Activated CD4-positive, CD25-positive, alpha-beta regulatory T cell treated with anti-CD3 and anti-CD28 coated beads, Interleukin-2, amount 50 U/mL, for 16 hours (primary cell): ENCODE measurements around the gene WNT3A.

ENCODE experiments used
- DNase-seq: peaks from one replicate; pipeline ENCODE4 v3.0.0-alpha.2; 2020; ENCODE audit warnings: low read depth, low spot score

Gene WNT3A

GRCh38 chr1:228070173-228070572 lies 63.4 kb downstream of the WNT3A start:
- no peak for DNase-seq

GRCh38 chr1:228070851-228071250 lies 64.1 kb downstream of the WNT3A start:
- DNase-seq, result no peak

GRCh38 chr1:228071839-228072657 lies 65.2 kb downstream of the WNT3A start:
- no peak for DNase-seq

GRCh38 chr1:228072658-228073043 lies 65.9 kb downstream of the WNT3A start:
- DNase-seq, result no peak

- DNase-seq, result no peak
Measured at GRCh38 chr1:228073061-228073856, 66.5 kb downstream of the WNT3A start.

GRCh38 chr1:228073857-228074545 lies 67.2 kb downstream of the WNT3A start:
- DNase-seq, result no peak

- no peak for DNase-seq
Measured at GRCh38 chr1:228074954-228075730, 68.3 kb downstream of the WNT3A start.

GRCh38 chr1:228075801-228076271 lies 69.0 kb downstream of the WNT3A start:
- DNase-seq, result no peak

- DNase-seq, result no peak
Measured at GRCh38 chr1:228076796-228077430, 70.1 kb downstream of the WNT3A start.

- no peak for DNase-seq
Measured at GRCh38 chr1:228077565-228078330, 71.0 kb downstream of the WNT3A start.

- DNase-seq, result no peak
Measured at GRCh38 chr1:228079013-228079412, 72.2 kb downstream of the WNT3A start.

GRCh38 chr1:228079601-228080263 lies 72.9 kb downstream of the WNT3A start:
- DNase-seq, result no peak

- no peak for DNase-seq
Measured at GRCh38 chr1:228081144-228081543, 74.3 kb downstream of the WNT3A start.

- no peak for DNase-seq
Measured at GRCh38 chr1:228081578-228082213, 74.9 kb downstream of the WNT3A start.

GRCh38 chr1:228082214-228082917 lies 75.6 kb downstream of the WNT3A start, which contains the start of gene ARF1:
Gene ARF1 (plus strand): TSS chr1:228082708. CDS start chr1:228097115, 14,407 bp downstream.
- peak; percentile 91 for DNase-seq

- DNase-seq, result no peak
Measured at GRCh38 chr1:228082918-228083870, 76.4 kb downstream of the WNT3A start.

GRCh38 chr1:228083871-228084278 lies 77.1 kb downstream of the WNT3A start:
- no peak for DNase-seq
